Measurements from ENCODE around the gene RTN4R.

Gene RTN4R

GRCh38 chr22:20203142-20203551 is 65.0 kb downstream of the RTN4R start:
- no peak for DNase-seq (ENCODE audit: low spot score)
- H3K27ac ChIP-seq = peak overlapping the region in 1 of 2 donors; percentile 81
- TF ChIP-seq CTCF (IDR thresholded peaks at IDR 0.05) = no peak
- peak overlapping the region; percentile 7 for H3K4me3 ChIP-seq

- H3K4me3 ChIP-seq = no peak overlapping the region
- H3K27ac ChIP-seq = no peak overlapping the region
- TF ChIP-seq CTCF (IDR thresholded peaks at IDR 0.05) = no peak
- DNase-seq (ENCODE audit: low spot score) = no peak
Observed at GRCh38 chr22:20201837-20202392, 66.2 kb downstream of the RTN4R start.

DNA sequence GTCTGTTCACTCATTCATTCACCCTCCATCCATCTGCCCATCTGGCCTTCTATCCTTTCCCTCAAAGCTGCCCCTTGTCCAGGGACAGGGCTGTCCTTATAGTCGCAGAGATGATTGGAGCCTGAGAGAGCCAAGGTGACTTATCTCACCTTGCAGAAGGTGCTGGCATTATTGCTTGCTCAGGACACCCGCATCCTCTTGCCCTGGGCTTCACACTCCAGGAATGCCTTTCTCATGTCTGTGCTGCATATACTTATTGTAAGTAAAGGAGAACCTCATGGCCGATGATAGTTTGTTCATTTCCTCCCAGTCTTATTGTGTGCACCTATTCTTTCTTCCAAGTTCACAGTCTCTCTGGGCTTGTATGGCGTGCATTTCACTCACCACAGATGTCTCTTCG is 68.2 kb downstream of the RTN4R start:
- TF ChIP-seq CTCF (IDR thresholded peaks at IDR 0.05) = no peak
- Histone ChIP-seq H3K4me3 (no peak overlapping the region), H3K27ac (no peak overlapping the region)
- no peak for DNase-seq (ENCODE audit: low spot score)

DNA sequence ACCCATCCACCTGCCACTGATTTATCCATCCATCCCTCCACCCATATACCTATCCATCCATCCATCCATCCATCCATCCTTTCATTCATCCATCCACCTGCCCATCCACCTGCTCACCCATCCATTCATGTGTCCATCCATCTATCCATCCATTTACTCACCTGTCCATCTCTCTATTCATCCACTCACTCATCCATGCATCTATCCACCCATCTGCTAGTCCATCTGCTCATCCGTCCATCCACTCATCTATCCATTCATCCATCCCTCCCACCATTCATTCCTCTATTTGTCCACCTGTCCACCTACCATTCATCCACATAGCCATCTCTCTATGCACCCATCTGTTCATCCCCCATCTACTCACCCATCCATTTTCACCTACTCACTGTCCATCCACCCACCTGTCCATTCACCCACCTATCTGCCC is 68.7 kb downstream of the RTN4R start:
- no peak for TF ChIP-seq CTCF (IDR thresholded peaks at IDR 0.05)
- H3K27ac ChIP-seq = no peak overlapping the region
- no peak overlapping the region for H3K4me3 ChIP-seq
- no peak for DNase-seq (ENCODE audit: low spot score)

GRCh38 chr22:20198557-20199319 is 69.4 kb downstream of the RTN4R start:
- no peak for DNase-seq (ENCODE audit: low spot score)

DNA sequence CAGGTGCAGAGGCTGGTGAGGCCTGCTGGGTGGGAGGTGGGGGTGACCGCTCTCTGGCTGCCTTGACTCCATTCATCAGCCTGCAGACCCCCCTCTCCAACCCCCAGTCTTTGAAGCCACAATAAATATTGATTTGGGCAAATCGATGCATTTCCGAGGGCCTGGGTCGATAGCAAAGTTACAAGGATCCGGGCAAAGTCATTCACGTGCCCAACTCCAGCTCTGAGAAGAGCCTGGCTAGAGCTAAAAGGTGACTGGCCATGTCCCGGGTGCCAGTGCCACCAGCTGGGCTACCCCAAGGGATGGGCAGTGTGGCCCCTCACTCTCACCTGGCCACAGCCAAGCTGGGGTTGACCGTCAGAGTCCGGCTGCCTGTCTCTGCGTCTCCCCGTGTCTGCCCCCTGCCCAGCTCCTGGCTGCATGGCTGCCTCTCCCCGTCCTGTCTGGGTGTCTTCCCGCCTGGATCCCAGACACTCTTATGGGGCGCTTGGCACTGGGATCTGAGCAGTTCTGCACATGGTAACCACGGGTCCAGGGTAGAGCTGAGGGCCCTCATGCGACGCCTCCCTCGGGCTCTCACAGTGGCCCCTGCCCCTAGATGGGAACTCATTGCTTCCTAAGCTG is 70.6 kb downstream of the RTN4R start:
- TF ChIP-seq CTCF (IDR thresholded peaks at IDR 0.05) = no peak
- no peak for DNase-seq (ENCODE audit: low spot score)
- no peak overlapping the region for H3K27ac ChIP-seq
- H3K4me3 ChIP-seq = no peak overlapping the region

More at GRCh38 chr22:20198557-20199319, 69.4 kb downstream of the RTN4R start:
- no peak overlapping the region for H3K4me3 ChIP-seq
- H3K27ac ChIP-seq = no peak overlapping the region
- no peak for TF ChIP-seq CTCF (IDR thresholded peaks at IDR 0.05)

Data from coronary artery (tissue), 2 donors.